Psoas muscle (tissue), 8 donors: ENCODE measurements around the gene LPAR1. TPM values are rescaled to one million over a fixed set of nuclear protein-coding genes. Genes with fewer than 3 reads are reported as not detected.

ENCODE experiments used
- ATAC-seq, 4 donors: fragments of 200-7000 bp; cut with Tn5 transposase; one replicate each; pipeline ENCODE4 v1.9.1; 2020; ENCODE audit warnings: moderate library complexity in 3 of 4, mild to moderate bottlenecking in 2 of 4
- DNase-seq, 2 donors: peaks; one replicate each; pipeline ENCODE4 v3.0.0-alpha.2; 2020
- H3K27ac ChIP-seq: fragments of 200-600 bp; one replicate; pipeline ENCODE4 v1.8.0; 2022
- H3K27me3 ChIP-seq, 3 donors: fragments of 200-600 bp in 1 of 3; one replicate each; pipeline versions ENCODE4 v1.6.1 to v1.8.0; 2013 to 2022; ENCODE audit warnings: low read length in 2 of 3, mild to moderate bottlenecking in 2 of 3, moderate library complexity in 1 of 3; ENCODE audit not compliant: insufficient read depth in 3 of 3
- H3K36me3 ChIP-seq, 2 donors: fragments of 200-600 bp in 1 of 2; one replicate each; pipeline versions ENCODE4 v1.6.1 to v1.8.0; 2013 to 2022; ENCODE audit warnings: low read depth in 1 of 2, mild to moderate bottlenecking in 1 of 2, moderate library complexity in 1 of 2; ENCODE audit not compliant: insufficient read depth in 1 of 2
- H3K4me1 ChIP-seq: fragments of 200-600 bp; one replicate; pipeline ENCODE4 v1.8.0; 2022
- H3K4me3 ChIP-seq: fragments of 200-600 bp; one replicate; pipeline ENCODE4 v1.8.0; 2022; ENCODE audit warnings: mild to moderate bottlenecking
- H3K9me3 ChIP-seq: fragments of 200-600 bp; one replicate; pipeline ENCODE4 v1.8.0; 2022
- WGBS, 3 donors: extraction: QIAGEN DNeasy Blood & Tissue Kit; methylation state at CpG; one replicate each; pipeline versions ENCODE4 v1.1.6 to v1.1.7; 2013; 5-methylcytosine and 5-hydroxymethylcytosine counted together
- intact Hi-C, 2 donors: fragments of 100-400 bp; cut with DNase I; formaldehyde crosslinking; loops; one replicate each; pipeline versions ENCODE4 v1.11.0 to v1.14.2; 2022
- polyA plus RNA-seq, 3 donors: library from polyadenylated mRNA; stranded (reverse); fragments of 200-250 nt; gene quantifications; one replicate each; pipeline ENCODE4 v1.2.3, GENCODE V29; 2013
- total RNA-seq, 4 donors: library from RNA; stranded (reverse); fragmentation: NEBNext Ultra II Directional in 2 of 4; extraction: Animal tissue kit (Norgen Biotek cat#: 25700) in 2 of 4; gene quantifications; one replicate each; pipeline versions ENCODE4 v1.2.1 to v1.2.4, GENCODE V29; 2021 to 2023
- TF ChIP-seq, protein P1 (sequence below): fragments of 200-600 bp; IDR thresholded peaks from one replicate; pipeline ENCODE4 v1.8.0; 2022; ENCODE audit warnings: antibody characterized with exemption
- donor health status: healthy with polysubstance abuse.
- donor health status: DM: no; HTN: no; CAD: no; lungs with moderate emphysema.
- donor health status: Bipolar disorder and iron deficiency.
- donor health status: healthy.
- donor health status: DM: yes; HTN: yes; CAD: no.
- donor health status: DM: no; HTN: no; CAD: no.
- donor health status: DM: no; HTN: no; CAD: no.
- donor health status: DM: yes; HTN: yes; CAD: no.

LPAR1 gene
- total and polyA plus RNA-seq, 7 donors = 2.5 to 7.7 (median 4.7) TPM

DNA sequence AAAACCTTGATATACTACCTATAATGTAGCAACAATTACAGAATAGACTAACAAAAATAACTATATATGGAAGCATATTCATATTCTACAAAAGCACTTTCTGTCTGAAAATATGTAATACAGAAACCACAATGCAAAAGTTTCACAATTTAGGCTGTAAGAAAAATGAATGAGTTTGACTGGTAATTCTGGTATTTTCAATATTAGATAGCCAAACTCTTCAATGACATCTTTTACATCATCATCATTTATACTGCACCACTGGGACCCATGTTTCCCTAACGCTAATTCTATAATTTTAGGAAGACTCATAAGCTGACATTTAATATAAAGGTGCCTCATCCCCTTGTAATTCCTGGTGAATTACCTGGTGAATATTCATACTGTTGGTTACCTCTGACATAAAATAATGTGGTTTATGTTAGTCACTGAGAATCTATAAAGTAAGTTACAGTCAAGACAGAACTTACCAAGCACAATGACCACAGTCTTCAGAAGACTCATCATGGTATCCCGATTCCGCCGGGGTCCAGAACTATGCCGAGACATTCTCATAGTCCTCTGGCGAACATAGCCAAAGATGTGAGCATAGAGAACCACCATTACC, 97.2 kb downstream of the LPAR1 start:
- H3K27me3 ChIP-seq = no peaks in the 10 kb centered on the region
- DNase-seq (no peak), ATAC-seq (no peak)
- TF ChIP-seq, protein P1, sequence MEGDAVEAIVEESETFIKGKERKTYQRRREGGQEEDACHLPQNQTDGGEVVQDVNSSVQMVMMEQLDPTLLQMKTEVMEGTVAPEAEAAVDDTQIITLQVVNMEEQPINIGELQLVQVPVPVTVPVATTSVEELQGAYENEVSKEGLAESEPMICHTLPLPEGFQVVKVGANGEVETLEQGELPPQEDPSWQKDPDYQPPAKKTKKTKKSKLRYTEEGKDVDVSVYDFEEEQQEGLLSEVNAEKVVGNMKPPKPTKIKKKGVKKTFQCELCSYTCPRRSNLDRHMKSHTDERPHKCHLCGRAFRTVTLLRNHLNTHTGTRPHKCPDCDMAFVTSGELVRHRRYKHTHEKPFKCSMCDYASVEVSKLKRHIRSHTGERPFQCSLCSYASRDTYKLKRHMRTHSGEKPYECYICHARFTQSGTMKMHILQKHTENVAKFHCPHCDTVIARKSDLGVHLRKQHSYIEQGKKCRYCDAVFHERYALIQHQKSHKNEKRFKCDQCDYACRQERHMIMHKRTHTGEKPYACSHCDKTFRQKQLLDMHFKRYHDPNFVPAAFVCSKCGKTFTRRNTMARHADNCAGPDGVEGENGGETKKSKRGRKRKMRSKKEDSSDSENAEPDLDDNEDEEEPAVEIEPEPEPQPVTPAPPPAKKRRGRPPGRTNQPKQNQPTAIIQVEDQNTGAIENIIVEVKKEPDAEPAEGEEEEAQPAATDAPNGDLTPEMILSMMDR = no peak
- no peaks in the 10 kb centered on the region for H3K4me1 ChIP-seq
- H3K27ac ChIP-seq = no peak overlapping the region
- H3K36me3 ChIP-seq = no peaks in the 10 kb centered on the region
- WGBS, 3 donors = 96 to 98% (median 97%) methylated on average over 6 of the region's 6 CpGs
- H3K4me3 ChIP-seq = no peak overlapping the region
- intact Hi-C loops = no loop called here
- H3K9me3 ChIP-seq = no peaks in the 10 kb centered on the region

DNA sequence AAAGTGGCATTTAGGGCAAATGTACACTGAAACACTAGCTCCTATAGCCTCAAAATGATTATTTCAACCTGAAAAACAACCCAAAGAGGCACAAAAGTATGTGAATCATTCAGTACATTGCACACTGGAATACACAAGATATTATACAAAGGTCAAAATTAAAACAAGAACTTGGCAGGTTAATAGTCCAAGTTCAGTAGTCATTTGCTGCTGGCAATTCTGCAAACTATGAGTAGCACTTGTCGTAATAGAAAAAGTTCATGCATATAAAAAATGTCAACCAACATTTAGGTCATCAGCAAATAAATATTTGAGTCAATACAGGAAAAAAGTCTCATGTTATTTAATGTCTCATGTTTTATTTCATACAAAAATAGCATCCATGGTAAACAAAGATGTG, 98.7 kb downstream of the LPAR1 start:
- TF ChIP-seq, protein P1 = no peak
- Histone ChIP-seq H3K4me1 (no peaks in the 10 kb centered on the region), H3K9me3 (no peaks in the 10 kb centered on the region), H3K36me3 (no peaks in the 10 kb centered on the region), H3K27ac (no peak overlapping the region), H3K4me3 (no peak overlapping the region), H3K27me3 (no peaks in the 10 kb centered on the region)
- intact Hi-C loops = no loop called here
- 47 to 56% (median 51%) methylated on average over 1 of the region's 1 CpG for WGBS, 3 donors
- DNase-seq = no peak
- ATAC-seq = no peak

DNA sequence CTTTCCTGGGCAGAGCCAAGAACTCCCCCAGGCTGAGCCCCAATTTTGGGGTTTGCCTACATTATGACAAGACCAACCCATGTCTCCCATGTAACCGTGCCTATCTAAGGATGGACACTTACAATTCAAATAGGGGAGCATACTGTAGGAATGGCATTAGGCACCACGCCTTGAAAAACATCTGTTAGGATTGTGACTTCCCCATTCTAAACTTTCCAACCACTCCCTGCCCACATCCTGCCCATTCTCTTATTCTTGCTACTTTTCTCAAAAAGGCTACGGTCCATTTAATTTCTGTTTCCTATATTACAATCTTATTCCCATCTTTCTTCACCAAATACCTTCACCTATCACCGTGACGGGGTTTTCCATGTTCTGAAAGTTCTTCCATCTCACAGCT, 99.2 kb downstream of the LPAR1 start:
- Histone ChIP-seq H3K27ac (no peak overlapping the region), H3K4me1 (no peaks in the 10 kb centered on the region)
- WGBS, 3 donors = 88 to 92% (median 88%) methylated on average over 5 of the region's 5 CpGs

GRCh38 chr9:110938242-110938641, 100.0 kb downstream of the LPAR1 start:
- Histone ChIP-seq H3K9me3 (no peaks in the 10 kb centered on the region), H3K27ac (no peak overlapping the region), H3K4me1 (no peaks in the 10 kb centered on the region), H3K4me3 (no peak overlapping the region), H3K27me3 (no peaks in the 10 kb centered on the region), H3K36me3 (no peaks in the 10 kb centered on the region)
- DNase-seq (no peak), ATAC-seq (no peak)
- intact Hi-C loops = no loop called here
- 71 to 91% (median 91%) methylated on average over 3 of the region's 3 CpGs for WGBS, 3 donors
- TF ChIP-seq, protein P1 = no peak

More for the DNA sequence above, 99.2 kb downstream of the LPAR1 start:
- Histone ChIP-seq H3K36me3 (no peaks in the 10 kb centered on the region), H3K9me3 (no peaks in the 10 kb centered on the region), H3K4me3 (no peak overlapping the region), H3K27me3 (no peaks in the 10 kb centered on the region)
- intact Hi-C loops = no loop called here
- ATAC-seq = no peak
- TF ChIP-seq, protein P1 = no peak
- DNase-seq = no peak
